HG02571 (cell line): ENCODE data around the gene SH2D4B.

ENCODE experiments used
- ATAC-seq: cut with Tn5 transposase; IDR thresholded peaks from one replicate; pipeline ENCODE4 v1.9.1; 2021; ENCODE audit warnings: mild to moderate bottlenecking, moderate library complexity; ENCODE audit not compliant: unreplicated experiment

SH2D4B gene

GRCh38 chr10:80537736-80538480 lies at the start of gene SH2D4B:
Gene SH2D4B, plus strand, starts transcription at chr10:80537902. Its CDS starts 430 bp downstream, at chr10:80538332.
- ATAC-seq = no peak

GRCh38 chr10:80488539-80489066 lies 49.1 kb upstream of the SH2D4B start:
- ATAC-seq = no peak

GRCh38 chr10:80489371-80490112 lies 48.2 kb upstream of the SH2D4B start:
- ATAC-seq = no peak

- ATAC-seq = no peak
Observed at GRCh38 chr10:80491251-80492102, 46.2 kb upstream of the SH2D4B start.

GRCh38 chr10:80492848-80493521 lies 44.7 kb upstream of the SH2D4B start:
- no peak for ATAC-seq

GRCh38 chr10:80493522-80494051 lies 44.1 kb upstream of the SH2D4B start:
- no peak for ATAC-seq

GRCh38 chr10:80496555-80497172 lies 41.0 kb upstream of the SH2D4B start:
- ATAC-seq = no peak

GRCh38 chr10:80497187-80498077 lies 40.3 kb upstream of the SH2D4B start:
- no peak for ATAC-seq

GRCh38 chr10:80498078-80498832 lies 39.4 kb upstream of the SH2D4B start:
- ATAC-seq = no peak

- ATAC-seq = no peak
Observed at GRCh38 chr10:80498833-80499741, 38.6 kb upstream of the SH2D4B start.

- ATAC-seq = peak; percentile 52
Observed at GRCh38 chr10:80500572-80501380, 36.9 kb upstream of the SH2D4B start.

GRCh38 chr10:80501381-80501912 lies 36.3 kb upstream of the SH2D4B start:
- ATAC-seq = no peak

GRCh38 chr10:80501913-80502521 lies 35.7 kb upstream of the SH2D4B start:
- ATAC-seq = no peak

- no peak for ATAC-seq
Observed at GRCh38 chr10:80502621-80503583, 34.8 kb upstream of the SH2D4B start.
